H9 (cell line): ENCODE measurements around the gene PLD5. TPM values are rescaled to one million over a fixed set of nuclear protein-coding genes. Genes with fewer than 3 reads are reported as not detected.
"Not testable (repeated sequence)": the region's sequence is repeated elsewhere in the genome, so short reads cannot be mapped to it uniquely, and the experiment has no call there.

Experiments used
- DNase-seq: peaks from one replicate; pipeline ENCODE4 v3.0.0-alpha.2; 2017
- H2AFZ ChIP-seq: one replicate; pipeline ENCODE4 v1.6.1; 2013; ENCODE audit warnings: mild to moderate bottlenecking, low read length, control low read depth, moderate library complexity
- H2AK5ac ChIP-seq: 2 replicates; pipeline ENCODE4 v1.6.1; 2013; ENCODE audit warnings: low read length, control low read depth, mixed read lengths; ENCODE audit not compliant: insufficient read length
- H2BK120ac ChIP-seq: one replicate; pipeline ENCODE4 v1.6.1; 2013; ENCODE audit warnings: low read depth, mild to moderate bottlenecking, low read length, control low read depth, inconsistent platforms; ENCODE audit not compliant: poor library complexity, severe bottlenecking
- H2BK12ac ChIP-seq: 2 replicates; pipeline ENCODE4 v1.6.1; 2013; ENCODE audit warnings: low read length, control low read depth, mixed read lengths, low read depth; ENCODE audit not compliant: insufficient read length
- H2BK15ac ChIP-seq: 2 replicates; pipeline ENCODE4 v1.6.1; 2013; ENCODE audit warnings: low read depth, low read length, control low read depth
- H2BK20ac ChIP-seq: one replicate; pipeline ENCODE4 v1.6.1; 2013; ENCODE audit warnings: low read depth, mild to moderate bottlenecking, low read length, control low read depth, inconsistent platforms; ENCODE audit not compliant: poor library complexity, severe bottlenecking
- H2BK5ac ChIP-seq: 2 replicates; pipeline ENCODE4 v1.6.1; 2013; ENCODE audit warnings: low read length, control low read depth, mixed read lengths; ENCODE audit not compliant: insufficient read length
- H3K14ac ChIP-seq: 2 replicates; pipeline ENCODE4 v1.6.1; 2013; ENCODE audit warnings: low read length, control low read depth; ENCODE audit not compliant: insufficient read depth
- H3K18ac ChIP-seq: 2 replicates; pipeline ENCODE4 v1.6.1; 2013; ENCODE audit warnings: low read depth, mild to moderate bottlenecking, mixed read lengths, low read length, control low read depth; ENCODE audit not compliant: insufficient read length
- H3K23ac ChIP-seq: 2 replicates; pipeline ENCODE4 v1.6.1; 2013; ENCODE audit warnings: low read length, control low read depth, mixed read lengths, low read depth; ENCODE audit not compliant: insufficient read length
- H3K23me2 ChIP-seq: 2 replicates; pipeline ENCODE4 v1.6.1; 2013; ENCODE audit warnings: low read depth, mild to moderate bottlenecking, mixed read lengths, low read length, control low read depth; ENCODE audit not compliant: insufficient read length, poor library complexity, severe bottlenecking
- H3K27ac ChIP-seq: 2 replicates; pipeline ENCODE4 v1.5.1; 2013; ENCODE audit warnings: low read length, control low read depth, mixed read lengths, low read depth; ENCODE audit not compliant: insufficient read length
- H3K27me3 ChIP-seq: 2 replicates; pipeline ENCODE4 v1.6.1; 2013; ENCODE audit warnings: low read length, control low read depth, inconsistent platforms; ENCODE audit not compliant: insufficient read depth
- H3K4ac ChIP-seq: 2 replicates; pipeline ENCODE4 v1.6.1; 2013; ENCODE audit warnings: low read depth, mild to moderate bottlenecking, control low read depth, inconsistent platforms, low read length, moderate library complexity
- H3K4me1 ChIP-seq: 2 replicates; pipeline ENCODE4 v1.6.1; 2013; ENCODE audit warnings: low read length, control low read depth, inconsistent platforms; ENCODE audit not compliant: insufficient read depth
- H3K4me2 ChIP-seq: 2 replicates; pipeline ENCODE4 v1.6.1; 2013; ENCODE audit warnings: low read length, control low read depth, mixed read lengths; ENCODE audit not compliant: insufficient read length, insufficient read depth
- H3K56ac ChIP-seq: 2 replicates; pipeline ENCODE4 v1.6.1; 2013; ENCODE audit warnings: low read depth, mild to moderate bottlenecking, mixed read lengths, low read length, control low read depth; ENCODE audit not compliant: insufficient read length
- H3K79me1 ChIP-seq: 2 replicates; pipeline ENCODE4 v1.6.1; 2013; ENCODE audit warnings: low read depth, mild to moderate bottlenecking, moderate library complexity, low read length, control low read depth, inconsistent platforms; ENCODE audit not compliant: insufficient read depth, poor library complexity, severe bottlenecking
- H3K79me2 ChIP-seq: 2 replicates; pipeline ENCODE4 v1.6.1; 2013; ENCODE audit warnings: low read length, control low read depth, inconsistent platforms; ENCODE audit not compliant: insufficient read depth
- H3K9ac ChIP-seq: 2 replicates; pipeline ENCODE4 v1.6.1; 2013; ENCODE audit warnings: low read length, control low read depth, mixed read lengths; ENCODE audit not compliant: insufficient read length; ENCODE audit errors: extremely low read depth
- H3K9me3 ChIP-seq: one replicate; pipeline ENCODE4 v1.6.1; 2013; ENCODE audit warnings: low read depth, low read length, inconsistent platforms; ENCODE audit not compliant: control insufficient read depth
- H3T11ph ChIP-seq: one replicate; pipeline ENCODE4 v1.6.1; 2013; ENCODE audit warnings: mild to moderate bottlenecking, low read length, control low read depth, inconsistent platforms
- H4K20me1 ChIP-seq: one replicate; pipeline ENCODE4 v1.6.1; 2013; ENCODE audit not compliant: control insufficient read depth, insufficient read length, insufficient read depth
- H4K5ac ChIP-seq: 2 replicates; pipeline ENCODE4 v1.6.1; 2013; ENCODE audit warnings: low read depth, mild to moderate bottlenecking, mixed read lengths, low read length, control low read depth; ENCODE audit not compliant: insufficient read length
- H4K8ac ChIP-seq: replicated peaks from 2 replicates; pipeline ENCODE4 v1.6.1; 2013; ENCODE audit warnings: low read length, control low read depth, mixed read lengths, low read depth; ENCODE audit not compliant: insufficient read length
- H4K91ac ChIP-seq: 2 replicates; pipeline ENCODE4 v1.6.1; 2013; ENCODE audit warnings: low read depth, mild to moderate bottlenecking, moderate library complexity, mixed read lengths, low read length, control low read depth; ENCODE audit not compliant: insufficient read length
- H3K27ac Mint-ChIP-seq, 3 experiments: 2 replicates in 2 of 3; 3 replicates in 1 of 3; pipeline ENCODE4 v1.8.0; 2020 to 2021; ENCODE audit warnings: mixed read lengths in 3 of 3, mild to moderate bottlenecking in 1 of 3, moderate library complexity in 1 of 3
- H3K27me3 Mint-ChIP-seq: 2 replicates; pipeline ENCODE4 v1.8.0; 2021; ENCODE audit warnings: low read depth, mild to moderate bottlenecking, moderate library complexity, mixed read lengths
- H3K36me3 Mint-ChIP-seq, 3 experiments: 2 replicates in 2 of 3; 3 replicates in 1 of 3; pipeline ENCODE4 v1.8.0; 2020 to 2021; ENCODE audit warnings: low read depth in 3 of 3, mixed read lengths in 3 of 3; ENCODE audit not compliant: insufficient read depth in 1 of 3
- H3K4me1 Mint-ChIP-seq, 2 experiments: 2 replicates each; pipeline ENCODE4 v1.8.0; 2020; ENCODE audit warnings: mixed read lengths in 2 of 2
- H3K4me3 Mint-ChIP-seq, 2 experiments: 2 replicates in 1 of 2; 3 replicates in 1 of 2; pipeline ENCODE4 v1.8.0; 2020 to 2021; ENCODE audit warnings: mild to moderate bottlenecking in 2 of 2, mixed read lengths in 2 of 2, moderate library complexity in 1 of 2
- H3K9me3 Mint-ChIP-seq, 2 experiments: 2 replicates in 1 of 2; 3 replicates in 1 of 2; pipeline ENCODE4 v1.8.0; 2020; ENCODE audit warnings: mild to moderate bottlenecking in 2 of 2, mixed read lengths in 2 of 2, moderate library complexity in 1 of 2
- CTCF ChIP-seq: fragments of 200-600 bp; sonication (generic); conservative IDR thresholded peaks from 3 replicates; pipeline ENCODE4 v1.8.0; 2021; ENCODE audit warnings: antibody characterized with exemption, mild to moderate bottlenecking
- WGBS: extraction: QIAGEN DNeasy Blood & Tissue Kit; methylation state at CpG from one replicate; pipeline ENCODE4 v1.1.7; 2013; ENCODE audit warnings: missing lambda C conversion rate, low lambda C conversion rate, mixed read lengths; ENCODE audit not compliant: insufficient read length; ENCODE audit errors: extremely low coverage; 5-methylcytosine and 5-hydroxymethylcytosine counted together
- total RNA-seq: library from RNA; stranded (reverse); gene quantifications from 2 replicates; pipeline ENCODE4 v1.2.1, GENCODE V29; 2021

PLD5 gene
- total RNA-seq, 1 experiment from 2014 or later, result 5.2 TPM

- Histone ChIP-seq H2BK15ac (no peak overlapping the region), H4K8ac (no peak overlapping the region), H4K91ac (no peak overlapping the region), H3K27me3 (no peaks in the 10 kb centered on the region), H3K9me3 (no peaks in the 10 kb centered on the region), H3K9ac (no peak overlapping the region), H3K23me2 (no peaks in the 10 kb centered on the region), H3K27ac (no peak overlapping the region), H4K5ac (no peak overlapping the region), H2BK5ac (no peak overlapping the region), H3K79me1 (no peaks in the 10 kb centered on the region), H3K4ac (no peak overlapping the region), H2BK12ac (no peak overlapping the region), H4K20me1 (no peaks in the 10 kb centered on the region), H3K79me2 (no peaks in the 10 kb centered on the region), H2BK20ac (no peak overlapping the region), H3K23ac (no peak overlapping the region), H3T11ph (no peak overlapping the region), H2AFZ (no peak overlapping the region), H3K56ac (no peak overlapping the region), H3K14ac (no peak overlapping the region), H2BK120ac (no peak overlapping the region), H3K4me2 (no peak overlapping the region), H3K4me1 (no peaks in the 10 kb centered on the region), H2AK5ac (no peak overlapping the region), H3K18ac (no peak overlapping the region)
- peaks cover 0 to 13% (median 0%) of the 10 kb centered on the region in 3 experiments; a peak in 3 of 7 replicates for H3K36me3 Mint-ChIP-seq
- H3K27ac Mint-ChIP-seq, result no peak overlapping the region
- H3K4me1 Mint-ChIP-seq, result no peaks in the 10 kb centered on the region
- peaks cover 16 to 18% of the 10 kb centered on the region in 2 experiments; a peak in 4 of 5 replicates for H3K9me3 Mint-ChIP-seq
- WGBS, result no CpG with 5 or more reads among the region's 4 CpGs
- no peak for DNase-seq
- no peak for TF ChIP-seq CTCF
- no peak overlapping the region for H3K4me3 Mint-ChIP-seq
- H3K27me3 Mint-ChIP-seq, result no peaks in the 10 kb centered on the region
These were observed 423.6 kb downstream of the PLD5 start for GRCh38 chr1:242100921-242101320.

- not testable (repeated sequence) for H3K4ac ChIP-seq, H3K56ac ChIP-seq, H3K79me2 ChIP-seq, H3K18ac ChIP-seq, H3K9me3 ChIP-seq, H4K91ac ChIP-seq, H2BK5ac ChIP-seq, H2BK15ac ChIP-seq, H2AFZ ChIP-seq, H4K8ac ChIP-seq, H3K4me2 ChIP-seq, H3K4me1 ChIP-seq, H3K23ac ChIP-seq, H4K20me1 ChIP-seq, H2BK12ac ChIP-seq, H2BK120ac ChIP-seq, H3K79me1 ChIP-seq, H3K27ac Mint-ChIP-seq, DNase-seq, H3K27me3 Mint-ChIP-seq, H3K23me2 ChIP-seq, H3K9ac ChIP-seq, H3K27ac ChIP-seq, H3K27me3 ChIP-seq, H2BK20ac ChIP-seq, H3T11ph ChIP-seq, H4K5ac ChIP-seq, H2AK5ac ChIP-seq, H3K14ac ChIP-seq, H3K4me3 Mint-ChIP-seq, H3K4me1 Mint-ChIP-seq
- H3K36me3 Mint-ChIP-seq, result peaks cover 0 to 13% (median 0%) of the 10 kb centered on the region in 3 experiments; a peak in 4 of 7 replicates
- H3K9me3 Mint-ChIP-seq, result peaks cover 16 to 18% of the 10 kb centered on the region in 2 experiments; a peak in 4 of 5 replicates
- no CpG with 5 or more reads among the region's 3 CpGs for WGBS
These were observed 427.2 kb downstream of the PLD5 start for GRCh38 chr1:242097283-242097682.
